NK-92 (cell line): ENCODE measurements around the gene IL17C.

Experiments used
- DNase-seq: peaks from one replicate; lab custom pipeline; 2025; ENCODE audit not compliant: unreplicated experiment; lab: John Stamatoyannopoulos, UW

IL17C gene

DNA sequence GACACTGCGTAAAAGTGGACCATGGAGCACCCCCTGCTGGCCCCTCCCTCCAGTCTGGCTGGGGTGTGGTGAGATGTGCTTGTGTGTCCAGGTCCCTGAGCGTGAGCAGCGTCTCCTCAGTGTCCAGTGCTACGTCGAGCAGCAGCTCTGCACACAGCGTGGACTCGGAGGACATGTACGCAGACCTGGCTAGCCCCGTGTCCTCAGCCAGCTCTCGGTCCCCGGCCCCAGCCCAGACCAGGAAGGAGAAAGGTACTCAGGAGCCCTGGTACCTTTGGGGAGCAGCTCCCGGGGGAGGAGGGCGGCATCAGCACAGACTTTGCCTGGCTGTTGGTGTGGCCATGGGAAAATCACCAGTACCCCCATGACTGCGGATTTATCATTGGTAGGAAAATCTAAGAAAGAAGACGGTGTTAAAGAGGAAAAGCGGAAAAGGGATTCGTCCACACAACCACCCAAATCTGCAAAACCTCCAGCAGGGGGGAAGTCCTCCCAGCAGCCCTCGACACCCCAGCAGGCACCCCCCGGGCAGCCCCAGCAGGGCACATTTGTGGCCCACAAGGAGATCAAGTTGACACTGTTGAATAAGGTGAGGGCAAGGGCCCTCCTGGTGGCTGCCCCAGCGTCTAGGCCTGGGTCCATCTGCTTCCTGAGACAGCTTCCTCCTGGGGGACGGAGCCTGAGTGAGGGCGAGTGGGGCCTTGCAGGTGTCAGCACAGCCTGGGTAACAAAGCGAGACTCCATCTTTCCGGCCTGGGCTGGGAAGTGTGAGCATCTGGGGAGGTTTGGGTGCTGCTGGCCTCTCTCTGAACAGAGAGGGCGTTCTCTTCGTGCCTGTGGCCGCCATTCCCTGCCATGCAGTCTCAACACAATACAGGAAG, 10.6 kb upstream of the IL17C start:
- DNase-seq: no peak

DNA sequence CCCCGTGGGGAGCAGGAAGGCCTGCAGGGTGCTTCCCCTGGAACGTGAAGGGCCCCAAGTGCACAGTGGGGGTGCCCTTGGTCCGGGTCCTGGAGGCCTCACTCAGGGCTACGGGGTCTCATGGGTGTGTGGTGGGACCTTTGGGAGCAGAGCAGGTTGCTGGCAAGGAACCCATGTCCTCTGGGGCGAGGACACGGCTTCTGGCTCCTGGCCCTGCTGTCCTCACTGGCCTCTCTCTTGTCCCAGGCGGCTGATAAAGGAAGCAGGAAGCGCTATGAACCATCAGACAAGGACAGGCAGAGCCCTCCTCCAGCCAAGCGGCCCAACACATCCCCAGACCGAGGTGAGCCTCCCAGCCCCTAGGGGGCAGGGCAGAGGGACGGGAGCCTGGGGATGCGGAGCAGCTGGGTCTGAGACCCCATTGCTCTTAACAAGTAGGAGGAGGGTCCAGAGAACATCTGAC, 9.8 kb upstream of the IL17C start:
- DNase-seq: no peak

GRCh38 chr16:88629835-88630234, 8.5 kb upstream of the IL17C start:
- no peak for DNase-seq

- DNase-seq: no peak
Observed at GRCh38 chr16:88630433-88630832, 7.9 kb upstream of the IL17C start.

DNA sequence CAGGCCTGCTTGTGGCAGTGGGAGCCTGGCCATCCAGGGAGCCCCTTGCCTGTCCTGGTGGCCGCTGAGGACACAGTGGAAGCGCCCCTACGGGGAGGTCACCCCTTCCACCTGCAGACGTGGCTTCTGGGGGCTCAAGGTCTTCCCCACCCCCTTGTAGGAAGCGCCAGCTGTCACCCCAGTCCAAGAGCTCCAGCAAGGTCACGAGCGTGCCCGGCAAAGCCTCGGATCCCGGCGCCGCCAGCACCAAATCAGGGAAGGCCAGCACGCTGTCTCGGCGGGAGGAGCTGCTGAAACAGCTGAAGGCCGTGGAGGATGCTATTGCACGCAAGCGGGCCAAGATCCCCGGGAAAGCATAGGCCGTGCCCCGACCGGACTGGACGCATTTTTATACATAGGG, 7.4 kb upstream of the IL17C start:
- DNase-seq: no peak

DNA sequence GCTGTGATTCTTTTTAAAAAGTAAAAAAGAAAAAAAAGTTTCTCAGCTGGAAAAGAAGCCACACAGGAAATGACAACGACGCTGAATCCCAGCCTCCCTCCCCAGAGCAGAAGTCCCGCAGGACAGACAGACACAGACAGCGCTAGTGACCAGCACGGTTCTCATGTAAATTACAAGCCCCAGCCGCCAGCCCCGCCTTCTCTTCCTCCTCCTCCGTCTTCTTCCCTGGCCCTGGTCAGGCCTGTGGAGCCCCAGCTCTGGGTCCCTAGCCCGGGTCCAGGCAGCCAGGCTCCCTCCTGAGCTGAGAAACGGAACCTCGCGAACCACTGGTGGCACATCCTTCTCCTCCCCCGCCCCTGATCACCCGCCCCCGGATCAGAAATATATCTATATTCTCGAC, 7.0 kb upstream of the IL17C start:
- no peak for DNase-seq

- no peak for DNase-seq
Observed at GRCh38 chr16:88631920-88632586, 6.3 kb upstream of the IL17C start.

- no peak for DNase-seq
Observed at GRCh38 chr16:88632587-88632930, 5.8 kb upstream of the IL17C start.

DNA sequence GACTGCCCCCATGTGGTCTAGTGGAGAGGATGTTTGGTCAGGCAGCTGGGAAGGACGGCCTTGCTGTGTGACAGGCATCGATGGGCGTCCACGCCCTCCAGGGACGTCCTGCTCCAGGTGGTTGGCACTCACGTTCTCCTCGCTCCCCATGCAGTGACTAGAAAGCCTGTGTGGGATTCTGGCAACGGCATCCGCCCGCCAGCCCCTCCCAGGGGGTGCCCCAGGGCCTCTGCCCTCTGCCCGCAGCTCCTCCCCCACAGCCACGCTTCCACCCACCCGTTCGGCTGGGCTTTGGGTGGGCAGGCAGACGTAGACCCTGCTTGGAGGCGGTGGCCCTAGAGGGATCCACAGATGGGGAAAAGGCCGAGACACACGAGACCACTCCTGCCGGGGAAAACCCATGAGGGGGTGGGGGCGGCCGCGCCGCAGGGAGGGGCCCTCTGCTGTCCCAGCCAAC, 4.7 kb upstream of the IL17C start:
- no peak for DNase-seq

- DNase-seq: no peak
Observed at GRCh38 chr16:88634141-88634993, 4.0 kb upstream of the IL17C start.

DNA sequence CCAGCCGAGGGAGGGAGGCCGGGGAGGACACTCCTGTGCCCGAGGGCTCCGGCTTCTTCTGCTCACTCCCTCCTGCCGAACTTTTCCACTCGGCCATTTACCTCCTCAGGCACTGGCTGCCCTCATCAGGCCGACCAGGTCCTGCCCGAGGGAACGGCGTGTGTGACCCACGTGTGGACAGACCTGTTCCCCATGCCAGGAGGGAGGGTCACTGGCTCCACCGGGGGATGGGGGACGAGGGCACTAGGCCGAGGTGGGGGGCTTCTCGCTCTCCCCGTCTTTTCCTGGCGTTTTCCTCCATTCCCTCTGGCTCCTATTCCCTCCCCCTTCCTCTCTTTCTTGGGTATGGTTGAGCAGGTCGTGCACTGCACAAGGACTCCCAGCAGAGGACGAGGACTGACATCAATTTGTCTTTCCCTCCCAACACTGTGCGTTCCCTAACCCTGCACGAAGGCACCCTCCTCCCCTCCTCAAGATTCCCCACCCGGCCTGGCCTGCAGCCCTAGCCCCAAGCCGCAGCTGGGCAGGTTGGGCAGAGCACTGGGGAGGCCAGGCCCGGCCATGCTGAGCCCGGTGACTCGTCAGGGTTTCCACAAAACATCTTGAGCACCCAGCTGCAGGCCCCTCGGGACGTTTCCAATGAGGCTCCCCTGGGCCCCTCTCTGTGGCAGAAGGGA, 3.2 kb upstream of the IL17C start:
- no peak for DNase-seq

- no peak for DNase-seq
Observed at GRCh38 chr16:88635671-88636319, 2.6 kb upstream of the IL17C start.

DNA sequence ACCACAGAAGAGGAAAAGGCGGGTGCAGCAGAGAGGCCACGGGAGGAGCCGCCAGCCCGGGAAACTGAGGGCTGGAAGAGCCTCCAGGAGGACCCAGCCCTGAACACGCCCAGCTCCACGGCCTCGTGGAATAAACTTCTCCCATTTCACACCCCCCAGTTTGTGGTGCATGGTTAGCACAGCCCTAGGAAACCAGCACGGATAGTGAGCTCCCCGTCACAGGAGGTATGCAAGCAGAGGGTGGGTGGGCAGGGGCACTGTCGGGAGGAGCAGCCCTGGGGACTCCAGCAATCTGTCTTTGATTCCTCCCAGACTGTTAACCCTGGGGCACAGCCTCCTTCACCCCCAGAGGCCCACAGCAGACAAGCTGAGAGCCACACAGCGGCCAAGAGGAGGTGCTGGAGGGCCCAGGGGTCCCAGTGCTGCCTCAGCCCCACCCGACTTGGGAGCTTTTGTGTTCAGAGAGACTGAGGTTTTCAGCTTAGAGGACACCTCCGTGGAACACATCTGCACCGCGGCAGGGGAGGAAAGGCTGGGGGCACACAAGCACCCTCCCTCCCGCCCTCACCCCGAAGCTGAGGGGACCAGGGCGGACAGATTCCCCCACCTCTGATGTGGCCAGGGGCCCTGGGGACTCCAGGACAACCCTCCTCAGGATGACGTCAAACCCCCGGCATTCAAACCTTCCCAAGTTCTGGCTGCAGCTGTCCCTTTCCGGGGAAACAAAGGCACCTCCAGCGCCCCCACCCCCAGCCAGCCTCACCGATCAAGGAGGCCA, 1.7 kb upstream of the IL17C start:
- no peak for DNase-seq

DNA sequence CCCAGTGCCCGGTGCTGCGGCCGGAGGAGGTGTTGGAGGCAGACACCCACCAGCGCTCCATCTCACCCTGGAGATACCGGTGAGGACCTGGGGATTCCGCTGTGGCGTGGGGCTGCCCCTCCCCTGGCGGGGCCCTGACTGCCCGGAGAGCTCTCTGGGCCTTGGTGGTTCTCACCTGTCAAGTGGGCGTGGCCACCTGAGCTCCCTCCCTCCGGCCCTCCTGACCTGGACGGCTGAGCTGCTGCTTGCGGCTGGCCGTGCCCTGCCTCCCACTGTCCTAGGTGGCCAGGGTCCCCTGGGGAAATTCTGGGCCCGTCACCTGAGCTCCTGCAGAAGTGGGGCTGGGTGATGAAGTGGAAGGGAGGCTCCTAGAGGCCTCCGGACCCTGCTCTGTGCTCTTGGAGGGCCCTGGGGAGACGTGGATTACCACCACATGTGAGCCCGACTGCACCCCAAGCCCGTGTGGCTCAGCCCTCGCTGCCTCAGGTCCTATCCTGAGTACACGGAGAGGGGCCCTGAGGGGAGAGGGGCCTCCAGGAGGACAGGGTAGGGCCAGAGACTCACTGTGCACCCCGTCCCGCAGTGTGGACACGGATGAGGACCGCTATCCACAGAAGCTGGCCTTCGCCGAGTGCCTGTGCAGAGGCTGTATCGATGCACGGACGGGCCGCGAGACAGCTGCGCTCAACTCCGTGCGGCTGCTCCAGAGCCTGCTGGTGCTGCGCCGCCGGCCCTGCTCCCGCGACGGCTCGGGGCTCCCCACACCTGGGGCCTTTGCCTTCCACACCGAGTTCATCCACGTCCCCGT, 1.1 kb downstream of the IL17C start:
- DNase-seq: no peak

DNA sequence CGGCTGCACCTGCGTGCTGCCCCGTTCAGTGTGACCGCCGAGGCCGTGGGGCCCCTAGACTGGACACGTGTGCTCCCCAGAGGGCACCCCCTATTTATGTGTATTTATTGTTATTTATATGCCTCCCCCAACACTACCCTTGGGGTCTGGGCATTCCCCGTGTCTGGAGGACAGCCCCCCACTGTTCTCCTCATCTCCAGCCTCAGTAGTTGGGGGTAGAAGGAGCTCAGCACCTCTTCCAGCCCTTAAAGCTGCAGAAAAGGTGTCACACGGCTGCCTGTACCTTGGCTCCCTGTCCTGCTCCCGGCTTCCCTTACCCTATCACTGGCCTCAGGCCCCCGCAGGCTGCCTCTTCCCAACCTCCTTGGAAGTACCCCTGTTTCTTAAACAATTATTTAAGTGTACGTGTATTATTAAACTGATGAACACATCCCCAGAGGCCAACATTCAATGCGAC, 1.7 kb downstream of the IL17C start:
- DNase-seq: no peak

DNA sequence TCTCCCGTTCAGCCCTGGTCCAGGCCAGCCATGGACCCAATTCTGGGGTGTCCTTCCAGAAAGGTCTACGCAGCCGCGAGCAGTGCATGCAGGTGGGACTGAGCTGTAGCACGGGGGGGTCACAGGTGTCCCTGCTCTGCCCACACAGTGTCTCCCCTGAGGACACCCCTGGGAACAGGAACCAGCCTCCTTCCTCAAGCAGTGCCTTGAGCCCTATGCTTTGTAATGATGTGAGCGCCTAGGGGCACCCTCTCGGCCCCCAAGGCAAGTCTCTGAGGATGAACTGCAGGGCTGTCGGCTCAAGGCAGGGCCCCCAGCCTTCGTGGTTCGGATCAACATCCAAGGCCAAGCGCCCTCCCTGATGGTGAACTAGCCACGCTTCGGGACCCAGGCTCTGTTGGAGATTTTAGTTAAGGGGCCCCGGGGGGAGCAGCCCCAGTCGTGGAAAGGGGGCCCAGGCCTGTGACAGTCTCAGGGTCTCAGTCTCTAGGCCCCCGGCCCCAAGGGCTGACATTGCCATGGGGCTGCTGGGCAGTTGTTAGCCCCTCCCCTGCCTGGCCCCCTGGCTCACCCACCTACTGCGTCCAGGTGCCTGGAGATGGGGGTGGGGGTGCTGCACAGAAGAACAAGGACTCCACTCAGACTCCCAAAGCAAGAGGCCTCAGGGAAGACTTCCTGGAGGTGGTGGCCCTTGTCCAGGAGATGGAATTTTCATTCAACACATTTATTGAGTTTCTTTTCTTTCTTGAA, 2.3 kb downstream of the IL17C start:
- DNase-seq: no peak

- no peak for DNase-seq
Observed at GRCh38 chr16:88642881-88643643, 4.7 kb downstream of the IL17C start.

GRCh38 chr16:88643644-88643932, 5.2 kb downstream of the IL17C start:
- DNase-seq: no peak
